ENCODE results near the gene EFCAB6. TPM values are rescaled to one million over a fixed set of nuclear protein-coding genes. Genes with fewer than 3 reads are reported as not detected.

EFCAB6 gene
- total and polyA plus RNA-seq, 2 donors (not counting 1 experiment from before 2014, with no cell fraction given), result 0.07 to 0.10 TPM

DNA sequence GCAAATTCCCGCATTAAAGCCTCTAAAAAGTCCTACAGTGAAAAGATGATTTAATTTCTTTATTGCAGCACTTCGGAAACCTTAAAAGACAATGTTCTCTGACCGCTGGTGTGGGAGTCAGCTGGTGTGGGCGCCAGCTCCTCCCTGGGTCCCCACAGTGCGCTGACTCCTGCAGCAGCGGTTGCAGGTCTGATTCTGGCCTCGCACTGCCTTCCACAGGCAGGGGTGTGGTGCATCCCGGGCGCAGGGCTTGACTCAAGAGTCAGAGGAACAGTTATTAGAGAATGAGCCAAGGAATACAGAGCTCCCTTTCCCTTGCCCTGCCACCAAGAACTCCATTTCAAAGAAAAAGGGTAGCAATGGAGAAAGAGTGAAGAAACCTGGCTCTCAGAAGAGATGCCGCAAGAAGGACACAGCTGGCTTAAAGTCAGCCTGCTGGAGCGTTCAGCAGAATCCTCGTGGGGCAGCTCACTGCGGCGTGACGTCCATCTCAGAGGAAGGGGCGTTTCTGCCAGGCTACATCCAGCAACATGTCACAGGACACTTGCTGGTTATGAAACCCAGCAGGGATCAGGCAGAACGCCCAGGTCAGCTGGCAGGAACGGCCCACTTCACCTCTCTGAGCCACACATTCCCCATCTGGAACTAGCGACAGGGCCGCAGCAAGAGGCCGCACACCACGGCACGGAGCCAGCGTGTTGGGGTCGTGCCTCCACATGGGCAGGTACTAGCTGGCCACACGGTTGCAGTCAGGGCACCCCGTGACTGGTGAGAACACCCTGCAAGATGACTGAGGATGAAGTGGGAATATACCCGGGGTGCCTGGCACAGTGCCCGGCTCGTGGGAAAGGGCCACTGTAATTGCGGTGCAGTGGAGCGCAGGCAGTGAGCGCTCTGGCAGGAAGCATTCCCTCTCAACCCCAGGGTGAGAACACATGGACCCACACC is 18.1 kb upstream of the EFCAB6 start:
- H3K4me2 ChIP-seq (replicated peaks; ENCODE audit: low read depth, low read length, poor library complexity, severe bottlenecking), result no peak overlapping the region
- ChIA-PET CTCF (no interaction called here), POLR2A (no interaction called here)
- H3K9ac ChIP-seq (ENCODE audit: low read length), result no peak overlapping the region
- no peaks in the 10 kb centered on the region for H3K79me2 ChIP-seq (ENCODE audit: control insufficient read depth, insufficient read depth, low read length)
- no peak overlapping the region for H3K27ac ChIP-seq (ENCODE audit: low read length in 2 of 2)
- ATAC-seq (ENCODE audit: low read depth) (no peak), DNase-seq (no peak)
- H3K4me1 ChIP-seq (ENCODE audit: control insufficient read depth in 2 of 2, insufficient read depth in 2 of 2, low read length in 2 of 2), result no peaks in the 10 kb centered on the region
- H3K36me3 ChIP-seq (replicated peaks in 1 of 2; ENCODE audit: control extremely low read depth in 1 of 2, control insufficient read depth in 1 of 2, extremely low read depth in 1 of 2, insufficient read depth in 2 of 2, low read length in 1 of 2), result no peaks in the 10 kb centered on the region
- H3K4me3 ChIP-seq (ENCODE audit: control extremely low read depth in 1 of 5, extremely low read depth in 1 of 5, insufficient read depth in 1 of 5, low read depth in 2 of 5, low read length in 4 of 5), result no peak overlapping the region
- H3K9me3 ChIP-seq (ENCODE audit: control extremely low read depth in 1 of 3, control insufficient read depth in 2 of 3, insufficient read depth in 1 of 3, low read length in 2 of 3), result no peaks in the 10 kb centered on the region
- no peak overlapping the region for H3K27ac Mint-ChIP-seq
- no peaks in the 10 kb centered on the region for H3K4me1 Mint-ChIP-seq
- intact Hi-C loops (cut with micrococcal nuclease), result no loop called here
- no peak overlapping the region for H2AFZ ChIP-seq (ENCODE audit: insufficient read depth, low read depth, low read length, poor library complexity, severe bottlenecking)
- H4K20me1 ChIP-seq (ENCODE audit: control insufficient read depth, insufficient read depth, low read length, poor library complexity, severe bottlenecking), result no peaks in the 10 kb centered on the region
- no peak overlapping the region for H3K4me3 Mint-ChIP-seq
- TF ChIP-seq EZH2 (IDR thresholded peaks at IDR 0.05; ENCODE audit: borderline replicate concordance, insufficient read depth, low read depth, low read length, poor library complexity, severe bottlenecking) (no peak), CTCF (IDR thresholded peaks at IDR 0.05) (no peak)
- no peaks in the 10 kb centered on the region for H3K9me3 Mint-ChIP-seq (ENCODE audit: insufficient read depth)
- 84% methylated on average over 29 of the region's 33 CpGs for WGBS (ENCODE audit: insufficient coverage)
- H3K27me3 ChIP-seq (replicated peaks in 1 of 4; ENCODE audit: control extremely low read depth in 1 of 4, control insufficient read depth in 3 of 4, insufficient read depth in 4 of 4, low read length in 3 of 4), result no peaks in the 10 kb centered on the region
- peaks cover 5% of the 10 kb centered on the region for H3K27me3 Mint-ChIP-seq
